GM18870 (cell line): ENCODE measurements around the gene SLC12A3.
A peak's percentile ranks its signal among the peaks of the same experiment; 100 is the strongest.
"Not testable (repeated sequence)": the region's sequence is repeated elsewhere in the genome, so short reads cannot be mapped to it uniquely, and the experiment has no call there.

ENCODE experiments used
- ATAC-seq: cut with Tn5 transposase; IDR thresholded peaks from one replicate; pipeline ENCODE4 v1.9.1; 2021; ENCODE audit warnings: moderate library complexity; ENCODE audit not compliant: unreplicated experiment

Gene SLC12A3

GRCh38 chr16:56868175-56868574, 3.2 kb downstream of the SLC12A3 start:
- ATAC-seq = no peak

GRCh38 chr16:56868766-56869165, 3.8 kb downstream of the SLC12A3 start:
- ATAC-seq = not testable (repeated sequence)

DNA sequence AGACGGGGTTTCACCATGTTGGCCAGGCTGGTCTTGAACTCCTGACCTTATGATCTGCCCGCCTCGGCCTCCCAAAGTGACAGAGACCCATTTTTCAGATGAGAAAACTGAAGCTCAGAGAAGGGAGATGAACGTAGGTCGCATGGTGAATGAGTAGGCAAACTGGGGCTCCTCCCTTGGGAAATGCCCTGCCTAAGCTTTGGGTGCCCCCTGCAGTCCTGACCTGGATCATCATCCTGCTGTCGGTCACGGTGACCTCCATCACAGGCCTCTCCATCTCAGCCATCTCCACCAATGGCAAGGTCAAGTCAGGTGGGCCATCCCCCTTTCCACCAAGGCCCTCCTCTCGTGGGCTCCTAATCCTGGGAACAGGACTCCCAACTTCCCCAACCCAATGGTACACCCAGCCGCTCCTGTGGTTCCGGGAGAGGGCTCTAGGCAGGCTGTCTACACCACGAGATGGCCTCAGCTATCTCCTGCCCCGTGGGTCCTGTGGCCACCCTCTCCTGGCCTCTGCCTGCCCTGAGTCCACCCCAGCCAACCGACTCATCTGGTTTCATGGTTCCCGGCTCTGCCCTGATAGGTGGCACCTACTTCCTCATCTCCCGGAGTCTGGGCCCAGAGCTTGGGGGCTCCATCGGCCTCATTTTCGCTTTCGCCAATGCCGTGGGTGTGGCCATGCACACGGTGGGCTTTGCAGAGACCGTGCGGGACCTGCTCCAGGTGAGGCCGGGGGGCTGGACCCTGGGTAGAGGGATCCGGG, 4.7 kb downstream of the SLC12A3 start:
- no peak for ATAC-seq

DNA sequence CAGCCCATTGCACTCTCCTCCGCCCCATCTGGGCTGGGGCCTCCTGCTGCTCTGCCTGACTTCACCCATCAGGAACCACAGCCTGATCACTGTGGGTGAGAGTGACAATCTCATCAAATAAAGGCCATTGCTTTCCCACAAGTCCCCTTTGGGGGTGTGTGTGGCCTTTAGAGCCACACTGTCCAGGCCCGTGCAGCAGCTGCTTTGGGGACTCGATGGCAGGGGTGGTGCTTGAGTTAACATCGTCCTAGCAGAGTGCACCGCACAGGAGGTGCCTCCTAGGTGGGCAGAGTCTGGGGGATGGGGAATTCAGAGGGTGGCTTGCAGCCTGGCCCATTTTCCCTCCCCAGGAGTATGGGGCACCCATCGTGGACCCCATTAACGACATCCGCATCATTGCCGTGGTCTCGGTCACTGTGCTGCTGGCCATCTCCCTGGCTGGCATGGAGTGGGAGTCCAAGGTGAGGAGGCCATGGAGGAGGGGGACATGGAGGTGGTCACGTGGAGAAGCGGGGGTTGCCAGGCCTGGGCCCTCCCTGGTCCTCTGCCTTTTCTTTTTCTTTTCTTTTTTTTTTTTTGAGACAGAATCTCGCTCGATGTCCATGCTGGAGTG, 5.4 kb downstream of the SLC12A3 start:
- ATAC-seq = no peak

- ATAC-seq = peak; percentile 47
Observed at GRCh38 chr16:56871172-56871593, 6.2 kb downstream of the SLC12A3 start.

DNA sequence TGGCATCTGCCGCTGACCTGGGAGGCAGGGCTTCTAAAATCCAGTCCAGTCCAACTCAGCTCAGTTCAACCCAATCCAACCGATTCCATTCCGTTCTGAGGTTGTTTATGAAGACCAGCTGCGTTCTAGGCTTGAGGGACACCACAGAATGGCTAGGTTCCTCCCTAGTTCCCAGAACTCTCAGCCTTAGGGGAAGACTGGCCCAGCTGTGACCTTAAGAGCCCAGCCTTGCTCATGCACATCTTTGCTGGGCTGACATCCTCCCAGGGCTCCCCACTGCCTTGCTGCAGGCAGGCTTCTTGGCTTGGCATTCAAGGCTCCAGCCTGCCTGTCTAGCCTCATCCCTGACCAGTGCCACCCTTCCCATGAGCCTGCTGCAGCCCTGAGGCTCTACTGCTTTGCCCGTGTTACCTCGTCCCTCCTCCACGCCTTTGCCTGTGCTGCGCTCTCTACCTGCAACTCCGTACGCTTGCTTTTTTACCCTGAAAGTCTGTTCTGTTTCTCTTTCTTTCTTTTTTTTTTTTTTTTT, 7.9 kb downstream of the SLC12A3 start:
- ATAC-seq = no peak

DNA sequence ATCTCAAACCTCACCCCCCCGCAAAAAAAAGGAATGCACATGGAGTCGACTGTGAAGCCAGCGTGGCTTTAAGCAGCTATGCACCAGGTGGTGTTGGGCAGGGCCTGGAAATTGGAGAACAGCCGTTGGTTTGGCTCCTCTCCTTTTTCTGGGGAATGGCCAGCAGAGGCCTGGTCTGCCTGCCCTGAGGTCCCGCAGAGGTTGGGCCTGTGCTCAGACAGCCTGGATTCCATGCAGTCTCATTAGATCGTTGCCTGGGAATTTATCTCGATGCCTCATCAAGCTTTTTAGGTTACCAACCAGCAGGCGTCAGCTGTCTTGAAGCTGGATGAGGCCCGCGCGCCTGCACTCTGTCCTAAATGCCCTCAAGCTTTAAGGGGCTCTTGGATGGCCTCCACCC, 9.8 kb downstream of the SLC12A3 start:
- ATAC-seq = no peak

GRCh38 chr16:56876048-56876447, 11.0 kb downstream of the SLC12A3 start:
- no peak for ATAC-seq

DNA sequence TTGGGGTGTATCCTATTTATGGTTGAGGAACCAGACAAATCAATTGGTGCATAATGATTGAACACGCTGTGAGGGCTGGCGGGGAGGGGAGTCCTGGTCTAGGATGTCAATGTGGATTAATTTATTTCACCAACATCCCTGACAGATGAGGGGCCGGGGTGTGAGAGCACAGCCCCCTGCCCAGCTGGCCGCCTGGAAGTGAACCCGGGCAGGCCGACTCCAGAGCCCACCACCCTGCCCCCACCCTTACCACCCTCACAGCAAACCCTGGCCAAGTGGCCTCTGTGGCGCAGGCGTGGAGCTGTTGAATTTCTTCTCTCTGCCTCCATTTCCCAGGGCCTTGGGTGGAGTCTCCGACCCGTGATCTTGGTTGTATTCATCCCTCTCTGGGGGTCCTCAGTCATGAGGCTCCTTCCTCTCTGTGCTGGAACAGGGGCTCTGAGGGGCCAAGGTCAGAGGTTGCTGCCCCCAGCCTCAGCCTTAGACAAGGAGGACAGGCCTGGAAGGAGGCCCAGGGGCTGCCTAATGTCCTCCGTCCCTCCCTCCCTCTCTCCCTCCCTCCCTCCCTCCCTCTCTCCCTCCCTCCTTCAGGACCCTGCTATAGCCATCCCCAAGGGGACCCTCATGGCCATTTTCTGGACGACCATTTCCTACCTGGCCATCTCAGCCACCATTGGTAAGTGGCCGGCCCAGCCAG, 12.6 kb downstream of the SLC12A3 start:
- no peak for ATAC-seq

DNA sequence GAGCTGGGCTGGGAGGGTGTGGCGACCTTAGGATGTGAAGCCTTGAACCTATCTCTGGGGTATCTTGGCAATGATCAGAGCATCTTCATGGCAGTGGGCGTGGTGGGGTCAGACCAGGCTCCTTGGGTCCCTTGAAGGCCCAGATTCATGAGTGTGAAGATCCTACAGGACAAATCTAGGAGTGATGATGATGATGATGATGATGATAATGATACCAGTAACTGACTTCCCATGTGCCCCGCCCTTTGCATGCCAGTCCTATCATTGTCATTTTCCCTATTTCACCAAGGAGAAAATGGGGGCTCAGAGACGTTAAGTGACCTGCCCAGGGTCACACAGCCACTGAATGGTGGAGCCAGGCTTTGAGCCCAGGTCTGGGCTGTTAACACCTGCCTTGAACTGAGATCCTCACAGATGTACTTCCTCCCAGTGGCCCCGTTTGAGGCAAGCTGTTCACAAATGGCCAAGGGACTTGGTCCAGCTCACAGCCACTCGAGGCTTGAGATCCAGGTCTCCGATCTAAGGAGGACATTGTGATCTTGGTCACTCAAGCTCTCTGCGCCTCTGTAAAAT, 13.4 kb downstream of the SLC12A3 start:
- ATAC-seq = no peak

DNA sequence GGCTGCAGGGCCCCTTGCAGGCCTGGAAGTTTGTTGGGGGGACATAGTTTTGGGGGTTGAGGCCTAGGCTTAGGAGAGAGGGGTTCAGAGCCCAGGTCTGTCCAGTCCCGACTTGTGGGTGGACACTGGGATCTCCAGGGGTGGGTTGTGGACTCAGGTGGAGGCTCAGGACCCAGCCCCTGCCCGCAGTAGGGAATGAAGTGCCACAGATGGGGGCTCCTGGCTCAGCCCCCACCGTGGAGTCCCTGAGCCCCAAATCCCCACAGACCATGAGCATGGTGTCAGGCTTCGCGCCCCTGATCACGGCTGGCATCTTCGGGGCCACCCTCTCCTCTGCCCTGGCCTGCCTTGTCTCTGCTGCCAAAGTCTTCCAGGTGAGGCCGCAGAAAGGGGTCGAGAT, 14.3 kb downstream of the SLC12A3 start:
- ATAC-seq = no peak

DNA sequence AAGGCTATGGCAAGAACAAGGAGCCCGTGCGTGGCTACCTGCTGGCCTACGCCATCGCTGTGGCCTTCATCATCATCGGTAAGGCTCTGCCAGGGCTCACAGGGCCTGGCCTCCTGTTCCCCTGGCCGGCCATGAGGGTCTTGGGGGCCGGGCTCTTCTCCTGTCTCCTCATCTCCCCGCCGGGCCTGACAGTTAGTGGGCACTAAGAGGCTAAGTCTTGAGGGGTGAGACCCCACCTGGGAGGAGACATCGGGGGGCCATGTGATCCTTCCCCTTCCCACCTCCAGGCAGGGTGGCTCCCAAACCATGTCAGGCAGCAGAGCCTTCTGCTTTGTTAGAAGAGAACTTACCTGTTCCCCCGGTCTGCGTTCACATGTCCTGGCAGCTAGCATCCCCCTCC, 15.2 kb downstream of the SLC12A3 start:
- no peak for ATAC-seq

- ATAC-seq = no peak
Observed at GRCh38 chr16:56880685-56881084, 15.7 kb downstream of the SLC12A3 start.

- no peak for ATAC-seq
Observed at GRCh38 chr16:56882077-56882800, 17.2 kb downstream of the SLC12A3 start.

GRCh38 chr16:56883586-56883985, 18.6 kb downstream of the SLC12A3 start:
- ATAC-seq = no peak

- no peak for ATAC-seq
Observed at GRCh38 chr16:56884026-56884582, 19.1 kb downstream of the SLC12A3 start.

DNA sequence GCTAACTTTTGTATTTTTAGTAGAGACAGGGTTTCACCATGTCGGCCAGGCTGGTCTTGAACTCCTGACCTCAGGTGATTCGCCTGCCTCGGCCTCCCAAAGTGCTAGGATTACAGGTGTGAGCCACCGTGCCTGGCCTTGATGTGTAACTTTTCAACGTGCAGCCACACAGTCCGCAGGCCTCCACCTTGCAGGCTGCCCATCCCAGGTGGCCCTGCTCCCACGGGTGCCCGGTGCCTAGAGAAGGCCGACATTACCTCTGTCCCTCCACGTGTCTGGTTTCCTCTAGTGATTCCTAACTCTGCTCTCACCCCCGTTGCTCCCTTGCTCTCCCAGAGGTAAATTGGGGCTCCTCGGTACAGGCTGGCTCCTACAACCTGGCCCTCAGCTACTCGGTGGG, 19.9 kb downstream of the SLC12A3 start:
- ATAC-seq = not testable (repeated sequence)

DNA sequence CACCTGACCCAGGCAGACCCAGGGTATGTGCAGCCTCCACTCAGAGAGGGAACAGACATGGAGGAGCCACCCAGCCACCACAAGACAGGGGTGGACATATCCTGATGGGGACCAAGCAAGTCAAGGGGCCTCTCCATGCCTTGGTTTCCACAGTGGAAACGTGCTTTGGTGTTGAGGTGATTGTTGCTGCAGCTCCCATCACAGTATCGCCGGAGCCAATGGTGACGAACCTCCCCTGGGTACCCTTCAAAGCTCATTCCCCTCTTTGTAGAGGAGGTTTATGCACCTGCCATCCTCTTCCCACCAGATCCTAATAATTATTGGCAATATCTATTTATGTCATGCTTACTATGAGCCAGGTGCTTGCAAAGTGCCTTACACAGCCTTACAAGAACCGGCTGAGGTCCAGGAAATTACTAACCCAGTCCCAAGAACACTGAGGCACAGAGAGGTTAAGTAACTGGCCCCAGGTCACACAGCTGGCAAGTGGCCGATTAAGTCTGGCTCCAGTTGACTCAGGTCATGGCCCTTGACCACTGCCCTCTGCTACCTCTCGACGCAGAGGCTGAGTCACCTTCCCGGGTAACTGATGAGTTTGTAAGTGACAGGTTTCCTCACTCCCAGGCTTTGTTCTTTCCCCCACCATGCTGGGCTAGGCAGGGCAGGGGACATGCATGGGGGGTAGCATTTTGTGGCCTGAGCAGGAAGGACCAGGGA, 20.6 kb downstream of the SLC12A3 start:
- ATAC-seq = no peak

DNA sequence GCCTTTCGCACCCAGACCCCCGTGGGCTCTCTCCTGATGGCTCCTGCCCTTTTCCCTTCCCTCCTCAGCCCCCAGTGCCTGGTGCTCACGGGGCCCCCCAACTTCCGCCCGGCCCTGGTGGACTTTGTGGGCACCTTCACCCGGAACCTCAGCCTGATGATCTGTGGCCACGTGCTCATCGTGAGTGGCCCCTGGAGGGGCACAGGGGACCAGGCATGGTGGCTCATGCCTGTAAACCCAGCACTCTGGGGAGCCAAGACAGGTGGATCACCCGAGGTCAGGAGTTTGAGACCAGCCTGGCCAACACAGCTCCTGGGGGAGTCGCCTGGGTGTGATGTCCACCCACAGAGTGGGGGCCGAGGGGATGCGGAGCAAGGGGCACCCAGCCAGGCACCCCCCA, 21.3 kb downstream of the SLC12A3 start:
- ATAC-seq = no peak

DNA sequence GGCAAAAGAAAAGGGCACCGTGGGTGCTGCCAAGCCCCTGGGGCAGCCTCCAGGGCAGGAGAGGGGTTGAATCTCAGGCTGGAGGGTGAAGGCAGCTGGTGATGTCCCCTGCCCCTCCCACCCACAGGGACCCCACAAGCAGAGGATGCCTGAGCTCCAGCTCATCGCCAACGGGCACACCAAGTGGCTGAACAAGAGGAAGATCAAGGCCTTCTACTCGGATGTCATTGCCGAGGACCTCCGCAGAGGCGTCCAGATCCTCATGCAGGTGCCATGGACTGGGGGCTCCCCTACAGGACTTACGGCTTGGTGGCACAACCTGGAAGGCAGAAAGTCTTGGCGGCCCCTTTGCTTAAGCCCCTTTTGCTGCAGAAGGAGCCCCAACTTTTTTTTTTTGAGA, 21.8 kb downstream of the SLC12A3 start:
- ATAC-seq = no peak
